PC-3 (cell line): ENCODE results near the gene DCHS1. TPM values are rescaled to one million over a fixed set of nuclear protein-coding genes. Genes with fewer than 3 reads are reported as not detected.
A peak's percentile ranks its signal among the peaks of the same experiment; 100 is the strongest.

Experiments
- ATAC-seq: fragments of 200-7000 bp; cut with Tn5 transposase; 2 replicates; pipeline ENCODE4 v1.9.1; 2020; ENCODE audit warnings: mild to moderate bottlenecking, moderate library complexity
- BruUV-seq: library from RNA; stranded (reverse); fragments of 400-500 nt; replicated peaks from 2 replicates; lab custom pipeline; 2021; lab: Mats Ljungman, UMichigan
- CTCF ChIA-PET: fragments of 300-600 bp; sonication (Branson Sonifier 250); formaldehyde crosslinking; loops from one replicate; lab custom pipeline; 2022; ENCODE audit warnings: antibody characterized with exemption; lab: Charles Lee
- POLR2A ChIA-PET: fragments of 300-600 bp; sonication (Branson Sonifier 250); formaldehyde crosslinking; loops from one replicate; lab custom pipeline; 2022; ENCODE audit warnings: antibody characterized with exemption; ENCODE audit not compliant: unreplicated experiment; lab: Charles Lee
- DNase-seq: peaks from one replicate; pipeline ENCODE4 v3.0.0-alpha.2; 2015
- H2AFZ ChIP-seq: fragments of 300-600 bp; sonication (generic); 2 replicates; pipeline ENCODE4 v1.6.0; 2016; ENCODE audit warnings: antibody characterized with exemption, low read length
- H3F3A ChIP-seq: fragments of 300-600 bp; sonication (generic); one replicate; pipeline ENCODE4 v1.6.0; 2017; ENCODE audit warnings: antibody characterized with exemption, low read length, control low read depth, mild to moderate bottlenecking; ENCODE audit not compliant: unreplicated experiment
- H3K27ac ChIP-seq: fragments of 300-600 bp; sonication (generic); 2 replicates; pipeline ENCODE4 v1.5.1; 2016; ENCODE audit warnings: mild to moderate bottlenecking, low read length
- H3K27me3 ChIP-seq: fragments of 300-600 bp; sonication (generic); 2 replicates; pipeline ENCODE4 v1.6.1; 2016; ENCODE audit warnings: low read length, mixed read lengths
- H3K36me3 ChIP-seq: fragments of 300-600 bp; sonication (generic); 2 replicates; pipeline ENCODE4 v1.6.1; 2016; ENCODE audit warnings: low read depth, mixed run types, low read length, mixed read lengths
- H3K4me1 ChIP-seq: fragments of 300-600 bp; sonication (generic); 2 replicates; pipeline ENCODE4 v1.5.1; 2016; ENCODE audit warnings: low read length; ENCODE audit not compliant: insufficient read depth
- H3K4me2 ChIP-seq: fragments of 300-600 bp; sonication (generic); 2 replicates; pipeline ENCODE4 v1.6.0; 2016; ENCODE audit warnings: low read length
- H3K4me3 ChIP-seq: fragments of 300-600 bp; sonication (generic); 2 replicates; pipeline ENCODE4 v1.5.1; 2016; ENCODE audit warnings: mild to moderate bottlenecking, low read length, mixed read lengths
- H3K79me2 ChIP-seq: fragments of 300-600 bp; sonication (generic); 2 replicates; pipeline ENCODE4 v1.6.1; 2017; ENCODE audit warnings: low read length, mixed read lengths
- H3K9ac ChIP-seq: fragments of 300-600 bp; sonication (generic); 2 replicates; pipeline ENCODE4 v1.6.0; 2016; ENCODE audit warnings: mild to moderate bottlenecking, low read length
- H3K9me2 ChIP-seq: fragments of 300-600 bp; sonication (generic); replicated peaks from 2 replicates; pipeline ENCODE4 v1.6.1; 2016; ENCODE audit warnings: mixed run types, low read length, mixed read lengths
- H3K9me3 ChIP-seq: fragments of 300-600 bp; sonication (generic); 2 replicates; pipeline ENCODE4 v1.6.1; 2016; ENCODE audit warnings: low read length, mixed read lengths
- H4K20me1 ChIP-seq: fragments of 300-600 bp; sonication (generic); 2 replicates; pipeline ENCODE4 v1.6.1; 2016; ENCODE audit warnings: low read length, mixed read lengths
- EZH2 ChIP-seq: fragments of 300-600 bp; sonication (generic); IDR thresholded peaks from one replicate; pipeline ENCODE4 v1.6.1; 2017; ENCODE audit warnings: antibody characterized with exemption, mild to moderate bottlenecking, low read length; ENCODE audit not compliant: unreplicated experiment
- EZH2phosphoT487 ChIP-seq: fragments of 300-600 bp; sonication (generic); IDR thresholded peaks from 2 replicates; pipeline ENCODE4 v1.6.1; 2018; ENCODE audit warnings: mild to moderate bottlenecking, antibody characterized with exemption, low read length, borderline replicate concordance
- intact Hi-C: fragments of 100-400 bp; cut with micrococcal nuclease; formaldehyde crosslinking; loops from 2 replicates; pipeline ENCODE4 v1.9.0; 2023
- total RNA-seq: library from RNA; depleted of rRNA; stranded (reverse); fragments of >200 nt; gene quantifications from 2 replicates; pipeline ENCODE4 v1.2.3, GENCODE V29; 2014
- TF ChIP-seq, protein P1 (sequence below): fragments of 300-600 bp; sonication (generic); conservative IDR thresholded peaks from 2 replicates; pipeline ENCODE4 v1.5.1; 2017; ENCODE audit warnings: antibody characterized with exemption, low read depth, mild to moderate bottlenecking, low read length

DCHS1 gene
- total RNA-seq, 1 experiment from 2014 or later, result under 0.01 TPM

DNA sequence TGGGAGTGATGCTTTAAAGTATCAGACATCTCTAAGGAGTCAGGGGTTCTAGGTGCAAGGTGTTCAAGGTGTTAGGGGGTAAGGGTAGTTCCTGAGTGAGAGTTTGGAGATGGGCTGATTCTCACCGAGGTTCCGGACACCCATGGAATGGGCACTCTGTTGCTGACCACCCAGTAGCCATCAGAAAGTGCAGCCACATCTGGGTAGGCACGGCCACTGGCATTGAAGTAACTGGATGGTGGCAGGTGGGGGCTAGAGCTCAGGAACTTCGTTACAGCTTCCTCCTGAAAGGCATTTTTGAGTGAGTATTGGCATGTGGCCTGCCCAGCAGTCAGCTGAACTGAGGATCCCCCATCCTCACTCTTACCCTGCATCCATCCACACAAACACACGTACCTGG, 40.6 kb downstream of the DCHS1 start:
- peaks cover 11% of the 10 kb centered on the region; the same call in 1 of the 2 replicates for H3K36me3 ChIP-seq
- H3K9ac ChIP-seq, result no peak overlapping the region
- H4K20me1 ChIP-seq, result no peaks in the 10 kb centered on the region
- no TSS peak for BruUV-seq
- intact Hi-C loops, result no loop called here
- TF ChIP-seq, protein P1, sequence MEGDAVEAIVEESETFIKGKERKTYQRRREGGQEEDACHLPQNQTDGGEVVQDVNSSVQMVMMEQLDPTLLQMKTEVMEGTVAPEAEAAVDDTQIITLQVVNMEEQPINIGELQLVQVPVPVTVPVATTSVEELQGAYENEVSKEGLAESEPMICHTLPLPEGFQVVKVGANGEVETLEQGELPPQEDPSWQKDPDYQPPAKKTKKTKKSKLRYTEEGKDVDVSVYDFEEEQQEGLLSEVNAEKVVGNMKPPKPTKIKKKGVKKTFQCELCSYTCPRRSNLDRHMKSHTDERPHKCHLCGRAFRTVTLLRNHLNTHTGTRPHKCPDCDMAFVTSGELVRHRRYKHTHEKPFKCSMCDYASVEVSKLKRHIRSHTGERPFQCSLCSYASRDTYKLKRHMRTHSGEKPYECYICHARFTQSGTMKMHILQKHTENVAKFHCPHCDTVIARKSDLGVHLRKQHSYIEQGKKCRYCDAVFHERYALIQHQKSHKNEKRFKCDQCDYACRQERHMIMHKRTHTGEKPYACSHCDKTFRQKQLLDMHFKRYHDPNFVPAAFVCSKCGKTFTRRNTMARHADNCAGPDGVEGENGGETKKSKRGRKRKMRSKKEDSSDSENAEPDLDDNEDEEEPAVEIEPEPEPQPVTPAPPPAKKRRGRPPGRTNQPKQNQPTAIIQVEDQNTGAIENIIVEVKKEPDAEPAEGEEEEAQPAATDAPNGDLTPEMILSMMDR, result no peak
- no peak for TF ChIP-seq EZH2phosphoT487
- no peak for TF ChIP-seq EZH2
- H3K4me2 ChIP-seq, result no peak overlapping the region
- H3K79me2 ChIP-seq, result peaks cover 18% of the 10 kb centered on the region
- POLR2A ChIA-PET, result no interaction called here
- no peak overlapping the region for H3K27ac ChIP-seq
- DNase-seq (no peak), ATAC-seq (no peak)
- H3K4me1 ChIP-seq, result peaks cover 28% of the 10 kb centered on the region
- H3K9me3 ChIP-seq, result no peaks in the 10 kb centered on the region
- no peaks in the 10 kb centered on the region for H3K27me3 ChIP-seq
- no peaks in the 10 kb centered on the region for H3F3A ChIP-seq
- H3K4me3 ChIP-seq, result no peak overlapping the region
- no peak overlapping the region for H2AFZ ChIP-seq
- H3K9me2 ChIP-seq, result no peaks in the 10 kb centered on the region
- CTCF ChIA-PET, result no interaction called here

DNA sequence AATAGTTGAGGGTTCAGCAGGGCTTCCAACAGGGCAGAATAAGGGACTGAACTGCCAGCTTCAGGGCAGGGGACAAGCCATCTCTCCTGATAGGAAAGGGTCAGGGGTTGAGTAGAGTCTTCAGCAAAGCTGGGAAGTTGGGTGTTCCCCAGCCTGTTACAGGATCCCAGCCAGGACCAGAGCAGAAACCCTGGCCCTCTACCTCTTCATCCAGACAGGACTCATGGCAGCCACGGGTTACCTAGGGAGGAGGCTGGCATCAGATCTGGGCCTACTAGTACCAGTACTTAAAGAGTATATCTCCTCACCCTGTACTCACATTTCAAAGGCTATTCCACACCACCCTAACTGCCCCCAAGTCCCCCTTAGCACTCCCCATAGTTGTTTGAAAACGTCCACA, 41.2 kb downstream of the DCHS1 start:
- no peak overlapping the region for H2AFZ ChIP-seq
- intact Hi-C loops, result loop anchor here (5.0 kb wide), 1 partner anchor 53 kb away; no protein-coding TSS in a partner anchor
- no peak for DNase-seq
- no peak for TF ChIP-seq EZH2phosphoT487
- TF ChIP-seq EZH2, result no peak
- TF ChIP-seq, protein P1, result no peak
- H3K4me3 ChIP-seq, result no peak overlapping the region
- no peaks in the 10 kb centered on the region for H3F3A ChIP-seq
- H3K27ac ChIP-seq, result no peak overlapping the region
- no peaks in the 10 kb centered on the region for H3K9me2 ChIP-seq
- H3K27me3 ChIP-seq, result no peaks in the 10 kb centered on the region
- ATAC-seq, result no peak
- no peak overlapping the region for H3K4me2 ChIP-seq
- ChIA-PET CTCF (no interaction called here), POLR2A (no interaction called here)
- H3K9me3 ChIP-seq, result no peaks in the 10 kb centered on the region
- H3K4me1 ChIP-seq, result peaks cover 28% of the 10 kb centered on the region
- H3K79me2 ChIP-seq, result peaks cover 18% of the 10 kb centered on the region
- no peaks in the 10 kb centered on the region for H4K20me1 ChIP-seq
- H3K9ac ChIP-seq, result no peak overlapping the region
- peaks cover 17% of the 10 kb centered on the region; the same call in 1 of the 2 replicates for H3K36me3 ChIP-seq
- no TSS peak for BruUV-seq

DNA sequence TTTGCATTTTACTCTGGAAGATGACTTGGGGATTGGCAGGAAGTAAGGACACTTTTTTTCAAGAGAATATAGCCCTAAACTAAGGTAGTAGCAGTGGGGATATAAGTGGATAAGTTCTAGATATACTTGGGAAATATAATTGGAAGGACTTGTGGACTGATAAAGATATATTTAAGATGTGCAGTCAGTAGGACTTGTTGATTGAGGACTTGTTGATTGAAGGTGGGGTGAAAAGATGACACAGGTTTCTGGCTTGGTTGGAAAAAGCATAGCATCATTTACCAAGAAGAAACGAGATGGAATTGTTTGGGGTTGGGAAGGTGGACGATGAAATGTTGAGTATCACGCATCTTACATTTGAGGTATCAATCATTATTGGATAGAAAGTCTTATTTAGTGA, 42.1 kb downstream of the DCHS1 start:
- Histone ChIP-seq H3K27ac (no peak overlapping the region), H2AFZ (no peak overlapping the region), H3K36me3 (peaks cover 22% of the 10 kb centered on the region; the same call in 1 of the 2 replicates), H4K20me1 (no peaks in the 10 kb centered on the region), H3K9me3 (no peaks in the 10 kb centered on the region), H3K4me3 (no peak overlapping the region), H3K4me2 (no peak overlapping the region), H3K27me3 (no peaks in the 10 kb centered on the region), H3K4me1 (peaks cover 25% of the 10 kb centered on the region), H3K79me2 (peaks cover 15% of the 10 kb centered on the region), H3K9me2 (no peaks in the 10 kb centered on the region), H3K9ac (no peak overlapping the region), H3F3A (no peaks in the 10 kb centered on the region)
- CTCF ChIA-PET, result no interaction called here
- TF ChIP-seq EZH2 (no peak), EZH2phosphoT487 (no peak)
- TF ChIP-seq, protein P1, result no peak
- intact Hi-C loops, result loop anchor here (5.0 kb wide), 1 partner anchor 54 kb away; no protein-coding TSS in a partner anchor
- ATAC-seq, result no peak
- BruUV-seq, result TSS peak; percentile 0
- DNase-seq, result no peak
- POLR2A ChIA-PET, result no interaction called here
